T-helper 2 cell treated with Interferon-gamma antibody and Interleukin-4, amounts not matched to agents 5 μg/mL and 100 μg/mL, for 36 hours (primary cell): ENCODE data around the gene SLC26A2.
"Not testable (repeated sequence)": the region's sequence is repeated elsewhere in the genome, so short reads cannot be mapped to it uniquely, and the experiment has no call there.

Experiments used
- DNase-seq: peaks from one replicate; pipeline ENCODE4 v3.0.0; 2021; ENCODE audit warnings: low spot score
- H3K27ac Mint-ChIP-seq: one replicate; pipeline ENCODE4 v1.8.0; 2021; ENCODE audit warnings: mild to moderate bottlenecking, mixed read lengths
- H3K27me3 Mint-ChIP-seq: one replicate; pipeline ENCODE4 v1.8.0; 2021; ENCODE audit warnings: low read depth, mixed read lengths
- H3K36me3 Mint-ChIP-seq: one replicate; pipeline ENCODE4 v1.8.0; 2021; ENCODE audit warnings: low read depth, mixed read lengths
- H3K4me1 Mint-ChIP-seq: one replicate; pipeline ENCODE4 v1.8.0; 2021; ENCODE audit warnings: low read depth, mixed read lengths
- H3K4me3 Mint-ChIP-seq: one replicate; pipeline ENCODE4 v1.8.0; 2022; ENCODE audit warnings: mild to moderate bottlenecking, moderate library complexity, mixed read lengths
- H3K9me3 Mint-ChIP-seq: one replicate; pipeline ENCODE4 v1.8.0; 2021; ENCODE audit warnings: mixed read lengths

Gene SLC26A2

DNA sequence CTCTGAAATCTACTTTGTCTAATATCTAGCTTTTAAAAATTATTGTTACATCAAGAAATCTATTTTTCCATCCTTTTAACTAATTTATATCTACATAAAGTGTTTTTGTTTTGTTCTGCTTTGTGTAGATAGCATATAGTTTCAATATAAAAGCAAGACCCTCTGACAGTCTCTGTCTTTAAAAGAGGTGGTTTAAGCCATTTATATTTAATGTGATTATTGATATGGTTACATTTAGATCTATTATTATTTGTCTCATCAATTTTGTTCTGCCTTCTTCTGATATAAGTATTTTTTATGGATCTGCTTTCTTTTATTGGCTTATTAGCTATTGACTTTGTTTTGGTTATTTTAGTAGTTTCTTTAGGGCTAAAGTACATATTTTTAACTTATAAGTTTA lies 56.0 kb downstream of the SLC26A2 start:
- peaks cover 13% of the 10 kb centered on the region for H3K9me3 Mint-ChIP-seq
- no peaks in the 10 kb centered on the region for H3K27me3 Mint-ChIP-seq
- peaks cover 87% of the 10 kb centered on the region for H3K36me3 Mint-ChIP-seq
- no peak overlapping the region for H3K27ac Mint-ChIP-seq
- peaks cover 4% of the 10 kb centered on the region for H3K4me1 Mint-ChIP-seq
- DNase-seq = no peak
- H3K4me3 Mint-ChIP-seq = no peak overlapping the region

- Mint-ChIP-seq H3K27ac (no peak overlapping the region), H3K4me3 (no peak overlapping the region), H3K27me3 (no peaks in the 10 kb centered on the region), H3K36me3 (peaks cover 88% of the 10 kb centered on the region), H3K9me3 (peaks cover 13% of the 10 kb centered on the region), H3K4me1 (peaks cover 12% of the 10 kb centered on the region)
- no peak for DNase-seq
These were observed 56.9 kb downstream of the SLC26A2 start for GRCh38 chr5:150017226-150018005.

DNA sequence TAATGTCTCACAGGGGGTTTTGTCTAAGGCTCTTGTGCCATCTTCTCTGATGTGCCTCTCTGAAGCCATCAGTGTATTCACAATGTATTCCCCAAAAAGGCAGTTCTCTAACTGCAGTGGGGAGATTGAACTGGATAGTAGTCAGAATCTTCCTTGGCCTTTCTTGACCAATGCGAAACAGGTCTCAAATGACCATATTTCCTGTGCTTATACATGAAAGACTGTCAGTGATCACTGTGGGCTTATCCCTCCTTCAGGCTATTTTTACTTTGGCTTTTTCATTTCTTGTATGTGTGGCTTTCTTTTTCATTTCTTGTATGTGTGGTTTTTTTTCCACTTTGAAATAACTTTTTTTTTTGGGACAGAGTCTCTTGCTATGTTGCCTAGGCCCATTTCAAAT lies 59.7 kb downstream of the SLC26A2 start:
- Mint-ChIP-seq H3K27me3 (no peaks in the 10 kb centered on the region), H3K4me1 (peaks cover 12% of the 10 kb centered on the region), H3K36me3 (peaks cover 76% of the 10 kb centered on the region), H3K27ac (no peak overlapping the region), H3K4me3 (no peak overlapping the region), H3K9me3 (peaks cover 8% of the 10 kb centered on the region)
- DNase-seq = no peak

GRCh38 chr5:150021491-150022157 lies 61.1 kb downstream of the SLC26A2 start:
- peak overlapping the region; percentile 55 for H3K27ac Mint-ChIP-seq
- H3K4me3 Mint-ChIP-seq = no peak overlapping the region
- DNase-seq = no peak
- no peaks in the 10 kb centered on the region for H3K9me3 Mint-ChIP-seq
- H3K27me3 Mint-ChIP-seq = no peaks in the 10 kb centered on the region
- peaks cover 72% of the 10 kb centered on the region for H3K36me3 Mint-ChIP-seq
- peaks cover 12% of the 10 kb centered on the region for H3K4me1 Mint-ChIP-seq

DNA sequence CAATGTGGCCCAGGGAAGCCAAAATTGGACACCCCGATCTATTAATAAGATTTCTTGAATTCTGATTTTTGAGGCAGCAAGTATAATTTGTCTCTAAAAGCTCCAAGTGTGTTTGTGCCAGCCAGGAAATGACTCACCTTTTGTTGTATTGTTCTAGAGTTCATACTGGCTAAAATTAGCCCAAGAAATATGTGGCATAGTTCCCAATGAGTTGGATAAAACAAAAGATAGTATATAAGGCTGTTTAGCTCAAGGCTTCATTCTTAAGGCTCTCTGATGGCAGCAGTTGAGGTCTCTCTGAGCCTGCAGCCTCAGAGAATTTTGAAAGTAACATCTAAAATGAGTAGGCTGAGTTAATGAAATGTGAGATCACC lies 61.6 kb downstream of the SLC26A2 start:
- H3K36me3 Mint-ChIP-seq = peaks cover 71% of the 10 kb centered on the region
- peak overlapping the region; percentile 55 for H3K27ac Mint-ChIP-seq
- H3K27me3 Mint-ChIP-seq = no peaks in the 10 kb centered on the region
- H3K4me3 Mint-ChIP-seq = no peak overlapping the region
- peaks cover 12% of the 10 kb centered on the region for H3K4me1 Mint-ChIP-seq
- H3K9me3 Mint-ChIP-seq = no peaks in the 10 kb centered on the region
- DNase-seq = no peak

- H3K9me3 Mint-ChIP-seq = no peaks in the 10 kb centered on the region
These were observed 62.1 kb downstream of the SLC26A2 start for GRCh38 chr5:150022681-150023080.

DNA sequence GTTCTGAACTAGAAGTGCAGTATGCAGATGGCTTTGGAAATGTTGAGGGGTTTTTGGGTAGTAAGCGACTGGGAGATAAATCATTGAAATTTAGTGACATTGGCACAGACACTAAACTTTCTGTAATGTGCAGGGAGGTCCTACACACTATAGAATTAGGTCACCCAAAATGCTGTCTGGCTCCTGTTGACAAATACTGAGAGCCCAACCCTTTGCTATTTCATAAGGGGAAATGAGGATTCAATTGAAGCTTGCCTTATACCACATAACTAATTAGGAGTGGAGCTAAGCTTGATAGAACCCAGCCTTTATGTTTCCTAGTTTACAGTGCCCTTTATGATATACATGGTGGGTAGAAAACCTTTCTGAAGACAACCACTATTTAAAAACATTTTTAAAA lies 62.6 kb downstream of the SLC26A2 start:
- Mint-ChIP-seq H3K4me1 (peaks cover 12% of the 10 kb centered on the region), H3K27me3 (no peaks in the 10 kb centered on the region), H3K27ac (no peak overlapping the region), H3K9me3 (no peaks in the 10 kb centered on the region), H3K36me3 (peaks cover 67% of the 10 kb centered on the region), H3K4me3 (no peak overlapping the region)
- no peak for DNase-seq

More at GRCh38 chr5:150022681-150023080, 62.1 kb downstream of the SLC26A2 start:
- peaks cover 12% of the 10 kb centered on the region for H3K4me1 Mint-ChIP-seq
- no peak for DNase-seq
- no peak overlapping the region for H3K27ac Mint-ChIP-seq
- H3K4me3 Mint-ChIP-seq = no peak overlapping the region
- peaks cover 65% of the 10 kb centered on the region for H3K36me3 Mint-ChIP-seq
- no peaks in the 10 kb centered on the region for H3K27me3 Mint-ChIP-seq

GRCh38 chr5:150024346-150024984 lies 63.9 kb downstream of the SLC26A2 start:
- no peaks in the 10 kb centered on the region for H3K9me3 Mint-ChIP-seq
- H3K4me1 Mint-ChIP-seq = peaks cover 12% of the 10 kb centered on the region
- no peak for DNase-seq
- peaks cover 59% of the 10 kb centered on the region for H3K36me3 Mint-ChIP-seq
- no peak overlapping the region for H3K4me3 Mint-ChIP-seq
- no peaks in the 10 kb centered on the region for H3K27me3 Mint-ChIP-seq
- no peak overlapping the region for H3K27ac Mint-ChIP-seq

GRCh38 chr5:150026682-150027172 lies 66.2 kb downstream of the SLC26A2 start:
- Mint-ChIP-seq H3K27ac (no peak overlapping the region), H3K4me3 (no peak overlapping the region), H3K9me3 (no peaks in the 10 kb centered on the region), H3K36me3 (peaks cover 50% of the 10 kb centered on the region), H3K4me1 (peaks cover 6% of the 10 kb centered on the region), H3K27me3 (no peaks in the 10 kb centered on the region)
- DNase-seq = no peak

DNA sequence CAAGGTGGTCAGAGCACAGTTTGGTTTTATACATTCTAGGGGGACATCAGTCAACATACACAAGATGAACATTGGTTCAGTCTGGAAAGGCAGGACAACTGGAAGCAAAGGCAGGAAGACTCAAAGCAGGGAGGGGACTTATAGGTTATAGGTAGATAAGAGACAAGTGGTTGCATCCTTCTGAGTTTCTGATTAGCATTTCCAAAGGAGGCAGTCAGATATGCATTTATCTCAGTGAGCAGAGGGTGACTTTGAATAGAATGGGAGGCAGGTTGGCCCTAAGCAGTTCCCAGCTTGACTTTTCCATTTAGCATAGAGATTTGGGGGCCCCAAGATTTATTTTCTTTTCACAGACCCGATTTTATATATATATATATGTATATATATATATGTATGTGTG lies 67.5 kb downstream of the SLC26A2 start:
- H3K4me1 Mint-ChIP-seq, H3K4me3 Mint-ChIP-seq, DNase-seq, H3K27ac Mint-ChIP-seq, H3K27me3 Mint-ChIP-seq, H3K9me3 Mint-ChIP-seq: not testable (repeated sequence)
- H3K36me3 Mint-ChIP-seq = peaks cover 45% of the 10 kb centered on the region

DNA sequence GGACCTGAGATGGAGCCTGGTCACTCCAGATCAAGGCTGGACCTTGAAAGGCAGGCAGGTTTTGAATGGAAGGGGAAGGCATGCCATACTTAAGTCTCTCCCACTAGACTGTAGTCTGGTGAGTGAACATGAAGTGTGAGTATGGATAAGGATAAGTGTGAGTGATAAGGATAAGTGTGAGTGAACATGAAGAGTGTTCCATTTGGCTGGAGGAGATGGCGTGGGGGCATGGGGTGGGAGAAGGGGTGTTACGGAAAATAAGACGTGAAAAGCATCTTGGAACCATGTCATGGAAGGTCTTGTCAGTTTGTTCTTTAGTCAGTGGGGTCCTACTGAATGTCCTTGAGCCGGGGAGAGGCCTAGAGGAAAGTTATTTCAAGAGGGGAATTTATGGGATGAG lies 72.8 kb downstream of the SLC26A2 start:
- peaks cover 3% of the 10 kb centered on the region for H3K4me1 Mint-ChIP-seq
- H3K9me3 Mint-ChIP-seq = no peaks in the 10 kb centered on the region
- H3K4me3 Mint-ChIP-seq = no peak overlapping the region
- DNase-seq = no peak
- H3K27me3 Mint-ChIP-seq = no peaks in the 10 kb centered on the region
- H3K36me3 Mint-ChIP-seq = peaks cover 53% of the 10 kb centered on the region
- no peak overlapping the region for H3K27ac Mint-ChIP-seq

GRCh38 chr5:150034662-150035061 lies 74.1 kb downstream of the SLC26A2 start:
- Mint-ChIP-seq H3K4me3 (no peak overlapping the region), H3K4me1 (peaks cover 3% of the 10 kb centered on the region), H3K36me3 (peaks cover 55% of the 10 kb centered on the region), H3K27me3 (no peaks in the 10 kb centered on the region), H3K27ac (no peak overlapping the region), H3K9me3 (no peaks in the 10 kb centered on the region)
- no peak for DNase-seq

- Mint-ChIP-seq H3K36me3 (peaks cover 57% of the 10 kb centered on the region), H3K27me3 (no peaks in the 10 kb centered on the region), H3K4me3 (no peak overlapping the region), H3K9me3 (no peaks in the 10 kb centered on the region), H3K4me1 (peaks cover 3% of the 10 kb centered on the region), H3K27ac (no peak overlapping the region)
- DNase-seq = no peak
These were observed 74.8 kb downstream of the SLC26A2 start for GRCh38 chr5:150035139-150035895.
